SU-DHL-6 (cell line): ENCODE data around the gene VMO1.

ENCODE experiments used
- H2AFZ ChIP-seq: fragments of 200-600 bp; sonication (generic); 2 replicates; pipeline ENCODE4 v1.6.1; 2014; ENCODE audit warnings: low read depth, mild to moderate bottlenecking, moderate library complexity, mixed read lengths, antibody characterized with exemption, low read length; ENCODE audit not compliant: severe bottlenecking
- H3F3A ChIP-seq: fragments of 200-600 bp; shearing (Covaris generic); 2 replicates; pipeline ENCODE4 v1.6.0; 2016; ENCODE audit warnings: antibody characterized with exemption, mild to moderate bottlenecking; ENCODE audit not compliant: insufficient read depth
- H3K27ac ChIP-seq: fragments of 200-600 bp; sonication (generic); 2 replicates; pipeline ENCODE4 v1.5.1; 2016; ENCODE audit warnings: low read depth, mild to moderate bottlenecking, low read length, moderate library complexity, mixed read lengths
- H3K27me3 ChIP-seq: fragments of 200-600 bp; sonication (generic), shearing (Covaris generic); 2 replicates; pipeline ENCODE4 v1.6.0; 2014; ENCODE audit warnings: mild to moderate bottlenecking, low read length
- H3K36me3 ChIP-seq: fragments of 200-600 bp; sonication (generic); 2 replicates; pipeline ENCODE4 v1.6.1; 2014; ENCODE audit warnings: mild to moderate bottlenecking, low read length, mixed read lengths
- H3K4me2 ChIP-seq: fragments of 300-600, 200-600 bp; shearing (Covaris generic), sonication (generic); 2 replicates; pipeline ENCODE4 v1.6.0; 2014; ENCODE audit warnings: low read length, low read depth, mild to moderate bottlenecking; ENCODE audit not compliant: poor library complexity, severe bottlenecking
- H3K4me3 ChIP-seq: fragments of 200-600 bp; sonication (generic); 2 replicates; pipeline ENCODE4 v1.5.1; 2014; ENCODE audit warnings: antibody characterized with exemption, low read length, mild to moderate bottlenecking, mixed read lengths; ENCODE audit not compliant: insufficient read depth, poor library complexity, severe bottlenecking
- H3K79me2 ChIP-seq: fragments of 200-600 bp; sonication (generic); 2 replicates; pipeline ENCODE4 v1.6.1; 2014; ENCODE audit warnings: mild to moderate bottlenecking, low read length, moderate library complexity; ENCODE audit not compliant: insufficient read depth
- H3K9ac ChIP-seq: fragments of 200-600 bp; sonication (generic); 2 replicates; pipeline ENCODE4 v1.7.0; 2014; ENCODE audit warnings: mild to moderate bottlenecking, low read length
- H3K9me2 ChIP-seq: fragments of 200-600 bp; sonication (generic); replicated peaks from 2 replicates; pipeline ENCODE4 v1.6.1; 2014; ENCODE audit warnings: low read length; ENCODE audit not compliant: insufficient read depth
- H3K9me3 ChIP-seq: fragments of 200-600 bp; sonication (generic); 2 replicates; pipeline ENCODE4 v1.6.1; 2014; ENCODE audit warnings: low read length, mixed read lengths; ENCODE audit not compliant: insufficient read depth
- H4K20me1 ChIP-seq: fragments of 200-600 bp; sonication (generic); 2 replicates; pipeline ENCODE4 v1.6.1; 2014; ENCODE audit warnings: low read depth, mild to moderate bottlenecking, antibody characterized with exemption, low read length, moderate library complexity, mixed read lengths
- EZH2phosphoT487 ChIP-seq: fragments of 200-600 bp; sonication (generic), shearing (Covaris generic); conservative IDR thresholded peaks from 2 replicates; pipeline ENCODE4 v1.6.1; 2018; ENCODE audit warnings: mild to moderate bottlenecking, antibody characterized with exemption, low read length, moderate library complexity, mixed read lengths
- TF ChIP-seq, protein P1 (sequence below): fragments of 200-600 bp; sonication (generic); IDR thresholded peaks from one replicate; pipeline ENCODE4 v1.5.1; 2017; ENCODE audit warnings: antibody characterized with exemption, mild to moderate bottlenecking, low read length, moderate library complexity; ENCODE audit not compliant: insufficient read depth, poor library complexity, severe bottlenecking

Gene VMO1

DNA sequence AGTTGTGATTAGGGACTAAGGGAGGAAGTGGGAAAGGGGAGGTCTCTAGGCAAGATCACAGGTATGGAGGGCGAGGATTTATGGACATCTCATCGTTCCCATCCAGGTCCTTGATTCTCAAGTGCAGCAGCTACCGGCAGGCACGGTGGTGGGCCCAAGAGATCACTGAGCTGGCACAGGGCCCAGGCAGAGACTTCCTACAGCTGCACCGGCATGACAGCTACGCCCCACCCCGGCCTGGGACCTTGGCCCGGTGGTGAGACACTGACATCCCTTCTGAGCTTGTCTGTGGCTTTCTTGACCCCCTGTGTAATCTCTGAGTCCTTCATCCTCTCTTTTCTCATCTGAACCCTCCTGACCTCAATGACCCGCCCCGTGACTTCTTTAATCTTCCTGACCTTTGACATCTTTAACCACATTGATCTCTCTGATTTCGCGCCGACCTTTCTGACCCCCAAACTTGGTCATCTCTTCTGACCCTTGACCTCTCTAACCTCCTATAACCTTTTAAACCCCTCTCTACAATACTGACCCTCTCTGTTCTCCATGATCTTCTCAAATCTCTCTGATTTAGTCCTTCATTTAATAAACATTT, 24.6 kb upstream of the VMO1 start:
- Histone ChIP-seq H3K27ac (no peak overlapping the region), H3K9ac (no peak overlapping the region), H3K36me3 (no peaks in the 10 kb centered on the region), H3K27me3 (no peaks in the 10 kb centered on the region), H3K79me2 (no peaks in the 10 kb centered on the region), H3K9me2 (no peaks in the 10 kb centered on the region), H3K9me3 (no peaks in the 10 kb centered on the region), H2AFZ (no peak overlapping the region), H3F3A (0 out of 2 replicates have a peak, but pooled peaks cover 4% of the 10 kb centered on the region), H3K4me3 (no peak overlapping the region), H3K4me2 (no peak overlapping the region), H4K20me1 (no peaks in the 10 kb centered on the region)
- TF ChIP-seq, protein P1, sequence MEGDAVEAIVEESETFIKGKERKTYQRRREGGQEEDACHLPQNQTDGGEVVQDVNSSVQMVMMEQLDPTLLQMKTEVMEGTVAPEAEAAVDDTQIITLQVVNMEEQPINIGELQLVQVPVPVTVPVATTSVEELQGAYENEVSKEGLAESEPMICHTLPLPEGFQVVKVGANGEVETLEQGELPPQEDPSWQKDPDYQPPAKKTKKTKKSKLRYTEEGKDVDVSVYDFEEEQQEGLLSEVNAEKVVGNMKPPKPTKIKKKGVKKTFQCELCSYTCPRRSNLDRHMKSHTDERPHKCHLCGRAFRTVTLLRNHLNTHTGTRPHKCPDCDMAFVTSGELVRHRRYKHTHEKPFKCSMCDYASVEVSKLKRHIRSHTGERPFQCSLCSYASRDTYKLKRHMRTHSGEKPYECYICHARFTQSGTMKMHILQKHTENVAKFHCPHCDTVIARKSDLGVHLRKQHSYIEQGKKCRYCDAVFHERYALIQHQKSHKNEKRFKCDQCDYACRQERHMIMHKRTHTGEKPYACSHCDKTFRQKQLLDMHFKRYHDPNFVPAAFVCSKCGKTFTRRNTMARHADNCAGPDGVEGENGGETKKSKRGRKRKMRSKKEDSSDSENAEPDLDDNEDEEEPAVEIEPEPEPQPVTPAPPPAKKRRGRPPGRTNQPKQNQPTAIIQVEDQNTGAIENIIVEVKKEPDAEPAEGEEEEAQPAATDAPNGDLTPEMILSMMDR = no peak
- no peak for TF ChIP-seq EZH2phosphoT487

DNA sequence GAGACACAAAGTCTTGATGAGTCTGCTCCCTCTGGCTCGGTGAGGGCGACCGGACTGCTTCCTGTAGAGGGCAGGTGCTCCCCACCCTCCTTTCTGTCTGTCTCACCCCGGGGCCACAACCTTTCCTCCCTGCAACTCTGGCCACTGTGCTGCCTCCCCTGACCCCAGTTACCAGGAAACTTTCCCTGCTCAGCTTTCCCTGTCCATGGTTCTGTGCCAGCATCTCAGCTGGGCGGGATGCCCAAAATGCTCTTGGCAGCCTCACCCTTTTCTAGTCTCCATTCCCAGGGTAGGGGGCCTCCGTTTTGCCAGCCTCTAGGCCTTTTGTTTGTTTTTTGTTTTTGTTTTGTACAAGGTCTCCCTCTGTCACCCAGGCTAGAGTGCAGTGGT, 22.2 kb upstream of the VMO1 start:
- H4K20me1 ChIP-seq = no peaks in the 10 kb centered on the region
- H2AFZ ChIP-seq = no peak overlapping the region
- no peak overlapping the region for H3K4me3 ChIP-seq
- no peak for TF ChIP-seq EZH2phosphoT487
- TF ChIP-seq, protein P1 = no peak
- no peaks in the 10 kb centered on the region for H3K27me3 ChIP-seq
- no peaks in the 10 kb centered on the region for H3K9me3 ChIP-seq
- H3K79me2 ChIP-seq = no peaks in the 10 kb centered on the region
- H3K36me3 ChIP-seq = no peaks in the 10 kb centered on the region
- no peak overlapping the region for H3K9ac ChIP-seq
- no peak overlapping the region for H3K27ac ChIP-seq
- 0 out of 2 replicates have a peak, but pooled peaks cover 4% of the 10 kb centered on the region for H3F3A ChIP-seq
- H3K9me2 ChIP-seq = no peaks in the 10 kb centered on the region
- H3K4me2 ChIP-seq = no peak overlapping the region

DNA sequence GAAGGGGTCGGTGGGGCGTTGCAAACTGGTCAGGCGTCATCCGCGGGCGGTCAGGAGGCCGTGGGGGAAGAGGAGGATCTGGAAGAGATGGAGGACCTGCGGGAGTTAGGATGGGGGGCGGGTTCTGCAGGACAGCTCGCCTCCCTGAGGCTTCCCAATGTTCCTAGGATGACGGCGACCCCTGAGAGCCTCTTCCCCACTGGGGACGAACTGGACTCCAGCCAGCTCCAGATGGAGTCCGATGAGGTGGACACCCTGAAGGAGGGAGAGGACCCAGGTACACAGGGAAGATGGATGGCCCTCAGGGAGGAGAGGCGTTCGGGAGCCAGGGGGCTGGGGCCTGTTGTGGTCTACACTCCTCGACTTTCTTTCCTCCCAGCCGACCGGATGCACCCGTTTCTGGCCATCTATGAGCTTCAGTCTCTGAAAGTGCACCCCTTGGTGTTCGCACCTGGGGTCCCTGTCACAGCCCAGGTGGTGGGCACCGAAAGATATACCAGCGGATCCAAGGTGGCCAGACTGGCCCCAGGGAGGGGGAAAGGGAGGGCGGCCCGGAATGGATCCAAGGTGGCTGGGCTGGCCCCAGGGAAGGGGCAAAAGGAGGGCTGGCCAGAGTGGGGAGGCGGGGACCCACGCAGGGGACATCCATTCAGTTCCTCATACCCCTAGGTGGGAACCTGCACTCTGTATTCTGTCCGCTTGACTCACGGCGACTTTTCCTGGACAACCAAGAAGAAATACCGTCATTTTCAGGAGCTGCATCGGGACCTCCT, 21.6 kb upstream of the VMO1 start:
- H3K4me2 ChIP-seq = peak overlapping the region; percentile 99

More for the DNA sequence above, 21.6 kb upstream of the VMO1 start:
- H3K27ac ChIP-seq = no peak overlapping the region
- H3K27me3 ChIP-seq = no peaks in the 10 kb centered on the region
- H2AFZ ChIP-seq = no peak overlapping the region
- H3K9me2 ChIP-seq = no peaks in the 10 kb centered on the region
- H4K20me1 ChIP-seq = no peaks in the 10 kb centered on the region
- H3K9ac ChIP-seq = peak overlapping the region; percentile 72
- H3K4me3 ChIP-seq = peak overlapping the region; percentile 94
- no peaks in the 10 kb centered on the region for H3K79me2 ChIP-seq
- 0 out of 2 replicates have a peak, but pooled peaks cover 4% of the 10 kb centered on the region for H3F3A ChIP-seq
- TF ChIP-seq, protein P1 = no peak
- no peak for TF ChIP-seq EZH2phosphoT487
- H3K9me3 ChIP-seq = no peaks in the 10 kb centered on the region
- no peaks in the 10 kb centered on the region for H3K36me3 ChIP-seq
